DND-41 (cell line): Measurements from ENCODE around the gene THSD4.

Source experiments
- ATAC-seq: fragments of 200-7000 bp; cut with Tn5 transposase; 3 replicates; pipeline ENCODE4 v1.9.1; 2021; ENCODE audit warnings: low read depth; ENCODE audit not compliant: insufficient read depth
- DNase-seq: peaks from one replicate; pipeline ENCODE4 v3.0.0-alpha.2; 2020
- H2AFZ ChIP-seq: 2 replicates; pipeline ENCODE4 v1.6.0; 2012; ENCODE audit warnings: low read depth, low read length
- H3K27ac ChIP-seq: 2 replicates; pipeline ENCODE4 v1.5.1; 2012; ENCODE audit warnings: low read length, inconsistent platforms
- H3K27me3 ChIP-seq: fragments of 200-600 bp; sonication (generic); 2 replicates; pipeline ENCODE4 v1.6.0; 2012; ENCODE audit warnings: low read length, mild to moderate bottlenecking, inconsistent platforms; ENCODE audit not compliant: insufficient read depth, poor library complexity
- H3K36me3 ChIP-seq: 2 replicates; pipeline ENCODE4 v1.5.1; 2012; ENCODE audit warnings: low read length, inconsistent platforms; ENCODE audit not compliant: insufficient read depth
- H3K4me1 ChIP-seq: 2 replicates; pipeline ENCODE4 v1.5.1; 2012; ENCODE audit warnings: mild to moderate bottlenecking, low read length; ENCODE audit not compliant: insufficient read depth
- H3K4me2 ChIP-seq: 2 replicates; pipeline ENCODE4 v1.6.0; 2012; ENCODE audit warnings: mild to moderate bottlenecking, moderate library complexity, low read length, inconsistent platforms; ENCODE audit not compliant: insufficient read depth
- H3K4me3 ChIP-seq, 2 experiments: fragments of 200-600 bp in 1 of 2; shearing (Covaris generic) in 1 of 2; 2 replicates each; pipeline ENCODE4 v1.5.1; 2012 to 2016; ENCODE audit warnings: inconsistent platforms in 2 of 2, low read length in 2 of 2, mild to moderate bottlenecking in 2 of 2, low read depth in 1 of 2, moderate library complexity in 1 of 2
- H3K79me2 ChIP-seq: 2 replicates; pipeline ENCODE4 v1.6.0; 2012; ENCODE audit warnings: low read length, inconsistent platforms; ENCODE audit not compliant: insufficient read depth
- H3K9ac ChIP-seq: 2 replicates; pipeline ENCODE4 v1.6.0; 2012; ENCODE audit warnings: low read depth, mild to moderate bottlenecking, inconsistent platforms, low read length, moderate library complexity
- H3K9me3 ChIP-seq: 2 replicates; pipeline ENCODE4 v1.5.1; 2012; ENCODE audit warnings: low read length, moderate library complexity, mild to moderate bottlenecking, inconsistent platforms; ENCODE audit not compliant: insufficient read depth, severe bottlenecking
- H4K20me1 ChIP-seq: 2 replicates; pipeline ENCODE4 v1.6.0; 2012; ENCODE audit warnings: low read length; ENCODE audit not compliant: insufficient read depth
- EZH2 ChIP-seq: IDR thresholded peaks from 3 replicates; pipeline ENCODE4 v1.6.1; 2012; ENCODE audit warnings: borderline replicate concordance, low read depth, mild to moderate bottlenecking, moderate library complexity, low read length, inconsistent platforms; ENCODE audit not compliant: severe bottlenecking
- TF ChIP-seq, protein P1 (sequence below): IDR thresholded peaks from 2 replicates; pipeline ENCODE4 v1.5.1; 2012; ENCODE audit warnings: borderline replicate concordance, low read length, moderate library complexity, mild to moderate bottlenecking; ENCODE audit not compliant: poor library complexity, severe bottlenecking; ENCODE audit errors: extremely low read depth

The THSD4 gene

GRCh38 chr15:71349736-71350526, 234.7 kb downstream of the THSD4 start:
- Histone ChIP-seq H3K4me1 (no peaks in the 10 kb centered on the region), H3K9ac (no peak overlapping the region)
- no peak for DNase-seq

GRCh38 chr15:71350622-71351378, 235.5 kb downstream of the THSD4 start:
- no peak overlapping the region for H3K4me2 ChIP-seq

More at GRCh38 chr15:71349736-71350526, 234.7 kb downstream of the THSD4 start:
- no peak for TF ChIP-seq EZH2
- TF ChIP-seq, protein P1, sequence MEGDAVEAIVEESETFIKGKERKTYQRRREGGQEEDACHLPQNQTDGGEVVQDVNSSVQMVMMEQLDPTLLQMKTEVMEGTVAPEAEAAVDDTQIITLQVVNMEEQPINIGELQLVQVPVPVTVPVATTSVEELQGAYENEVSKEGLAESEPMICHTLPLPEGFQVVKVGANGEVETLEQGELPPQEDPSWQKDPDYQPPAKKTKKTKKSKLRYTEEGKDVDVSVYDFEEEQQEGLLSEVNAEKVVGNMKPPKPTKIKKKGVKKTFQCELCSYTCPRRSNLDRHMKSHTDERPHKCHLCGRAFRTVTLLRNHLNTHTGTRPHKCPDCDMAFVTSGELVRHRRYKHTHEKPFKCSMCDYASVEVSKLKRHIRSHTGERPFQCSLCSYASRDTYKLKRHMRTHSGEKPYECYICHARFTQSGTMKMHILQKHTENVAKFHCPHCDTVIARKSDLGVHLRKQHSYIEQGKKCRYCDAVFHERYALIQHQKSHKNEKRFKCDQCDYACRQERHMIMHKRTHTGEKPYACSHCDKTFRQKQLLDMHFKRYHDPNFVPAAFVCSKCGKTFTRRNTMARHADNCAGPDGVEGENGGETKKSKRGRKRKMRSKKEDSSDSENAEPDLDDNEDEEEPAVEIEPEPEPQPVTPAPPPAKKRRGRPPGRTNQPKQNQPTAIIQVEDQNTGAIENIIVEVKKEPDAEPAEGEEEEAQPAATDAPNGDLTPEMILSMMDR, result no peak
- no peaks in the 10 kb centered on the region for H3K27me3 ChIP-seq
- no peak overlapping the region for H3K4me3 ChIP-seq
- H3K9me3 ChIP-seq, result no peaks in the 10 kb centered on the region
- no peaks in the 10 kb centered on the region for H4K20me1 ChIP-seq
- no peak overlapping the region for H3K4me2 ChIP-seq
- no peak overlapping the region for H3K27ac ChIP-seq
- H2AFZ ChIP-seq, result no peak overlapping the region
- no peaks in the 10 kb centered on the region for H3K36me3 ChIP-seq
- no peak for ATAC-seq
- no peaks in the 10 kb centered on the region for H3K79me2 ChIP-seq

DNA sequence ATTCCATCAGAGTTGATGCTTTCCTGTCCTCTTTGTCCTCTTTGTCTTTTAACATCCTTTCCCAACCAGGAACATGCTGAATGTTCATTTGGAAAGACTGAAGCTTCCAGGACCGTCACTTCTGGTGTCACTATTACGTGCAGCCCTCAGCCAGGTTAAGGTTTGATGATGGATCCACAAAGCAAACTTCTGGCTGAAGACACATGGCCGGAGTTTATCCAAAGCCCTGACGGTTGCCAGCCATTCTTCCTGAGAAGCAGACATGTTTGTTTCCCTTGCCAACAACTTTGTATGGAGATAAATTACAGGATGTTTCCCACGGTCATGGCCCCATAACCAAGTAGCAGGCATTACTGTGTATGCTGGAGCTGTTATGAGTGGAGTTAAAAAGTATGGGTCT, 236.9 kb downstream of the THSD4 start:
- ATAC-seq (no peak), DNase-seq (no peak)
- no peaks in the 10 kb centered on the region for H4K20me1 ChIP-seq
- H3K4me1 ChIP-seq, result no peaks in the 10 kb centered on the region
- TF ChIP-seq, protein P1, result no peak
- no peak for TF ChIP-seq EZH2
- no peaks in the 10 kb centered on the region for H3K36me3 ChIP-seq
- no peak overlapping the region for H3K4me2 ChIP-seq
- no peaks in the 10 kb centered on the region for H3K27me3 ChIP-seq
- no peak overlapping the region for H2AFZ ChIP-seq
- H3K4me3 ChIP-seq, result no peak overlapping the region
- no peaks in the 10 kb centered on the region for H3K79me2 ChIP-seq
- H3K27ac ChIP-seq, result no peak overlapping the region
- no peak overlapping the region for H3K9ac ChIP-seq
- H3K9me3 ChIP-seq, result no peaks in the 10 kb centered on the region

More at GRCh38 chr15:71350622-71351378, 235.5 kb downstream of the THSD4 start:
- Histone ChIP-seq H3K79me2 (no peaks in the 10 kb centered on the region), H3K27ac (no peak overlapping the region), H2AFZ (no peak overlapping the region), H3K36me3 (no peaks in the 10 kb centered on the region), H3K9ac (no peak overlapping the region), H4K20me1 (no peaks in the 10 kb centered on the region), H3K27me3 (no peaks in the 10 kb centered on the region), H3K4me3 (no peak overlapping the region), H3K4me1 (no peaks in the 10 kb centered on the region), H3K9me3 (no peaks in the 10 kb centered on the region)
- TF ChIP-seq, protein P1, result no peak
- no peak for TF ChIP-seq EZH2
- no peak for ATAC-seq
- no peak for DNase-seq
